ENCODE measurements around the gene DPP6. TPM values are rescaled to one million over a fixed set of nuclear protein-coding genes. Genes with fewer than 3 reads are reported as not detected.

DPP6 gene
- polyA plus RNA-seq, 1 donor (not counting 4 experiments of a cell fraction or from before 2014, with no cell fraction given) = not detected

DNA sequence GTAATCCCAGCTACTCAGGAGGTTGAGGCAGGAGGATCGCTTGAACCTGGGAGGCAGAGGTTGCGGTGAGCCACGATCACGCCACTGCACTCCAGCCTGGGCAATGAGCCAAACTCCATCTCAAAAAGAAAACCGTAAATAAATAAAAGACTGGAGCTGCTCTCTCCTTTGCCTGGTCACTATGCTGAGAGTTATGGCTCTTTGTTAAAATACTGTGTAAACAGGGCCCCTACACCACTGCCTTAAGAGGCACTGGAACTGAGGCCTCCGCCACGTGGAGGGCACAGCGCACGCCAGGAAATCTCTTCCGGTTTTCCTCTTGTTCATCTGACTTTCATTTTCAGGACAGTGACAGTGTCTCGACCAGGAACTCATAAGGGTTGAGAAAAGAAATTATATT, 827.4 kb downstream of the DPP6 start:
- dilution Hi-C loops (cut with MboI; ENCODE audit: extremely low pct_ligation_motif_present, low sequenced_read_pairs) = no loop called here
- no peak for TF ChIP-seq EZH2 (IDR thresholded peaks at IDR 0.05; ENCODE audit: low read length)
- DNase-seq (ENCODE audit: low read depth, low spot score) (no peak), FAIRE-seq (no peak)
- no peak overlapping the region for H2AFZ ChIP-seq (ENCODE audit: control insufficient read depth, low read length)
- H3K4me2 ChIP-seq (ENCODE audit: control insufficient read depth, extremely low read depth, insufficient read depth, low read depth, low read length) = no peak overlapping the region
- H4K20me1 ChIP-seq (ENCODE audit: control insufficient read depth, extremely low read depth, insufficient read depth, low read length) = no peaks in the 10 kb centered on the region
- H3K4me3 ChIP-seq (ENCODE audit: control insufficient read depth in 2 of 3, extremely low read depth in 1 of 3, insufficient read depth in 2 of 3, low read depth in 1 of 3, low read length in 3 of 3) = no peak overlapping the region
- no peaks in the 10 kb centered on the region for H3K4me1 ChIP-seq (ENCODE audit: control insufficient read depth, extremely low read depth, insufficient read depth, low read length)
- H3K9me1 ChIP-seq (ENCODE audit: control insufficient read depth, extremely low read depth, insufficient read depth, low read length) = no peaks in the 10 kb centered on the region
- no peaks in the 10 kb centered on the region for H3K27me3 ChIP-seq (ENCODE audit: control insufficient read depth, extremely low read depth, insufficient read depth, low read length)
- no peak overlapping the region for H3K27ac ChIP-seq (ENCODE audit: control insufficient read depth, insufficient read depth, low read length)
- no peak overlapping the region for H3K9ac ChIP-seq (ENCODE audit: control insufficient read depth, extremely low read depth, insufficient read depth, low read length)
- no peaks in the 10 kb centered on the region for H3K36me3 ChIP-seq (ENCODE audit: control insufficient read depth in 2 of 2, extremely low read depth in 1 of 2, insufficient read depth in 2 of 2, low read length in 2 of 2)
- H3K9me3 ChIP-seq (ENCODE audit: control insufficient read depth, low read depth, low read length) = peaks cover 23% of the 10 kb centered on the region
- no peaks in the 10 kb centered on the region for H3K79me2 ChIP-seq (ENCODE audit: control insufficient read depth, insufficient read depth, low read length)

DNA sequence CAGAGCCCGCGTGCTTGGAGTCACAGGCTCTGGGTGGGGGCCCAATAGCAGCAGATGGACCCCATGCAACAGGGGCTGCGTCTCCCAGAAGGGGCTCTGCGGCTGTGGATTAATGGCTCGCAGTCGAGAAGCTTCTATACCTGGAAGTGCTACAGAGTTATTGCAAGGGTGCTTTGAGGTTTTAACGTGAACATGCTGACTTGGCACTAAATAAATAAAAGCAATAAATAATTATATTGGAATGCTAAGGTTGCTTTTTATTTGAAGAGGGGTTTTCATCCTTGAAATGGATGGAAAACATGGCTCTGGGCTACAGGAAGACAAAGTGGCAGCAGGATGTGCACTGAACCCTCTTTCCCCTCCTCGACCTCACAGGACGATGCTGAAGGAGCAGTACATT, 828.3 kb downstream of the DPP6 start:
- dilution Hi-C loops (cut with MboI; ENCODE audit: extremely low pct_ligation_motif_present, low sequenced_read_pairs) = no loop called here
- Histone ChIP-seq H3K4me1 (ENCODE audit: control insufficient read depth, extremely low read depth, insufficient read depth, low read length) (no peaks in the 10 kb centered on the region), H3K36me3 (ENCODE audit: control insufficient read depth in 2 of 2, extremely low read depth in 1 of 2, insufficient read depth in 2 of 2, low read length in 2 of 2) (no peaks in the 10 kb centered on the region), H3K27ac (ENCODE audit: control insufficient read depth, insufficient read depth, low read length) (no peak overlapping the region), H3K9ac (ENCODE audit: control insufficient read depth, extremely low read depth, insufficient read depth, low read length) (no peak overlapping the region), H4K20me1 (ENCODE audit: control insufficient read depth, extremely low read depth, insufficient read depth, low read length) (no peaks in the 10 kb centered on the region), H2AFZ (ENCODE audit: control insufficient read depth, low read length) (no peak overlapping the region), H3K79me2 (ENCODE audit: control insufficient read depth, insufficient read depth, low read length) (no peaks in the 10 kb centered on the region), H3K4me2 (ENCODE audit: control insufficient read depth, extremely low read depth, insufficient read depth, low read depth, low read length) (no peak overlapping the region), H3K4me3 (ENCODE audit: control insufficient read depth in 2 of 3, extremely low read depth in 1 of 3, insufficient read depth in 2 of 3, low read depth in 1 of 3, low read length in 3 of 3) (no peak overlapping the region), H3K9me3 (ENCODE audit: control insufficient read depth, low read depth, low read length) (peaks cover 29% of the 10 kb centered on the region), H3K9me1 (ENCODE audit: control insufficient read depth, extremely low read depth, insufficient read depth, low read length) (no peaks in the 10 kb centered on the region), H3K27me3 (ENCODE audit: control insufficient read depth, extremely low read depth, insufficient read depth, low read length) (no peaks in the 10 kb centered on the region)
- DNase-seq (ENCODE audit: low read depth, low spot score) (no peak), FAIRE-seq (no peak)
- TF ChIP-seq EZH2 (IDR thresholded peaks at IDR 0.05; ENCODE audit: low read length) = no peak

GRCh38 chr7:154881026-154881425, 828.8 kb downstream of the DPP6 start:
- TF ChIP-seq, protein P1, sequence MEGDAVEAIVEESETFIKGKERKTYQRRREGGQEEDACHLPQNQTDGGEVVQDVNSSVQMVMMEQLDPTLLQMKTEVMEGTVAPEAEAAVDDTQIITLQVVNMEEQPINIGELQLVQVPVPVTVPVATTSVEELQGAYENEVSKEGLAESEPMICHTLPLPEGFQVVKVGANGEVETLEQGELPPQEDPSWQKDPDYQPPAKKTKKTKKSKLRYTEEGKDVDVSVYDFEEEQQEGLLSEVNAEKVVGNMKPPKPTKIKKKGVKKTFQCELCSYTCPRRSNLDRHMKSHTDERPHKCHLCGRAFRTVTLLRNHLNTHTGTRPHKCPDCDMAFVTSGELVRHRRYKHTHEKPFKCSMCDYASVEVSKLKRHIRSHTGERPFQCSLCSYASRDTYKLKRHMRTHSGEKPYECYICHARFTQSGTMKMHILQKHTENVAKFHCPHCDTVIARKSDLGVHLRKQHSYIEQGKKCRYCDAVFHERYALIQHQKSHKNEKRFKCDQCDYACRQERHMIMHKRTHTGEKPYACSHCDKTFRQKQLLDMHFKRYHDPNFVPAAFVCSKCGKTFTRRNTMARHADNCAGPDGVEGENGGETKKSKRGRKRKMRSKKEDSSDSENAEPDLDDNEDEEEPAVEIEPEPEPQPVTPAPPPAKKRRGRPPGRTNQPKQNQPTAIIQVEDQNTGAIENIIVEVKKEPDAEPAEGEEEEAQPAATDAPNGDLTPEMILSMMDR (optimal IDR thresholded peaks at IDR 0.05 in 1 of 3, IDR thresholded peaks at IDR 0.05 in 1 of 3, conservative IDR thresholded peaks at IDR 0.05 in 1 of 3; ENCODE audit: extremely low read depth in 1 of 3, insufficient read depth in 2 of 3, low read length in 3 of 3) = no peak
- TF ChIP-seq EZH2 (IDR thresholded peaks at IDR 0.05; ENCODE audit: low read length) = no peak
- dilution Hi-C loops (cut with MboI; ENCODE audit: extremely low pct_ligation_motif_present, low sequenced_read_pairs) = no loop called here
- Histone ChIP-seq H3K4me3 (ENCODE audit: control insufficient read depth in 2 of 3, extremely low read depth in 1 of 3, insufficient read depth in 2 of 3, low read depth in 1 of 3, low read length in 3 of 3) (no peak overlapping the region), H3K36me3 (ENCODE audit: control insufficient read depth in 2 of 2, extremely low read depth in 1 of 2, insufficient read depth in 2 of 2, low read length in 2 of 2) (no peaks in the 10 kb centered on the region), H3K79me2 (ENCODE audit: control insufficient read depth, insufficient read depth, low read length) (no peaks in the 10 kb centered on the region), H3K4me2 (ENCODE audit: control insufficient read depth, extremely low read depth, insufficient read depth, low read depth, low read length) (no peak overlapping the region), H3K9me3 (ENCODE audit: control insufficient read depth, low read depth, low read length) (peaks cover 29% of the 10 kb centered on the region), H3K27me3 (ENCODE audit: control insufficient read depth, extremely low read depth, insufficient read depth, low read length) (no peaks in the 10 kb centered on the region), H3K4me1 (ENCODE audit: control insufficient read depth, extremely low read depth, insufficient read depth, low read length) (no peaks in the 10 kb centered on the region), H3K9ac (ENCODE audit: control insufficient read depth, extremely low read depth, insufficient read depth, low read length) (no peak overlapping the region), H3K27ac (ENCODE audit: control insufficient read depth, insufficient read depth, low read length) (no peak overlapping the region), H2AFZ (ENCODE audit: control insufficient read depth, low read length) (no peak overlapping the region), H4K20me1 (ENCODE audit: control insufficient read depth, extremely low read depth, insufficient read depth, low read length) (no peaks in the 10 kb centered on the region), H3K9me1 (ENCODE audit: control insufficient read depth, extremely low read depth, insufficient read depth, low read length) (no peaks in the 10 kb centered on the region)
- DNase-seq (ENCODE audit: low read depth, low spot score) (no peak), FAIRE-seq (no peak)

Measured in keratinocyte (primary cell).